ENCODE results near the gene MLLT3.

DNA sequence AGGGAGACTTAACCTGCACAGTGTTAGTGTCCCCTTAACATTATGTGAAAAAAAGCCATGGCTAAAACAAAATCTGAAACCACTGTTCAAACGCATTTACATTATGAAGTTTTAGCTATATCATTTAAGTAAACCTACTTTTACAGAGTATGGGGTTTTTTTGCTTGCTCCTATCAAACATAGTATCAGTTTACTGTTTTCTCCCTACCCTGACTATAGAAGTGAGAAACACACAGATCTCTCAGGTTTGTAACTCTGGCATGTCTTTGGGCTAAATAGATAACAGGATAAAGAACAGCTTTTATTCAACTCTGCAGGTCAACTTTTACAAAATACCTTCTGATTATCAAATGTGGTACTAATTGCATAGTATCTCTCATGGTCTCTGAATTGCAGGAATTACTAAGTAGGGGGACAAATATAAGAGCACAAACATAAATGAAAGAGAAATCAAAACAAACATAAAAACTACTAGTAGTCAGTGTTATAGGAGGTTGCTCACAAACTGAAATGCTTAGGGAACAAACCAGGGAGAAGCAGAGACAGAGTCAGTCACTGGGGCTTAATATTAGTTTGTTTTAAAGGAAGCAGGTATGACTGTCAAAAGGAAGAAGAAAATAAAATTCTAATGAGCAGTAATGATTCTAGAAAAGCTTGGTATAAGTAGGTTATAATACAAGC lies 155.8 kb downstream of the MLLT3 start:
- TF ChIP-seq, protein P1, sequence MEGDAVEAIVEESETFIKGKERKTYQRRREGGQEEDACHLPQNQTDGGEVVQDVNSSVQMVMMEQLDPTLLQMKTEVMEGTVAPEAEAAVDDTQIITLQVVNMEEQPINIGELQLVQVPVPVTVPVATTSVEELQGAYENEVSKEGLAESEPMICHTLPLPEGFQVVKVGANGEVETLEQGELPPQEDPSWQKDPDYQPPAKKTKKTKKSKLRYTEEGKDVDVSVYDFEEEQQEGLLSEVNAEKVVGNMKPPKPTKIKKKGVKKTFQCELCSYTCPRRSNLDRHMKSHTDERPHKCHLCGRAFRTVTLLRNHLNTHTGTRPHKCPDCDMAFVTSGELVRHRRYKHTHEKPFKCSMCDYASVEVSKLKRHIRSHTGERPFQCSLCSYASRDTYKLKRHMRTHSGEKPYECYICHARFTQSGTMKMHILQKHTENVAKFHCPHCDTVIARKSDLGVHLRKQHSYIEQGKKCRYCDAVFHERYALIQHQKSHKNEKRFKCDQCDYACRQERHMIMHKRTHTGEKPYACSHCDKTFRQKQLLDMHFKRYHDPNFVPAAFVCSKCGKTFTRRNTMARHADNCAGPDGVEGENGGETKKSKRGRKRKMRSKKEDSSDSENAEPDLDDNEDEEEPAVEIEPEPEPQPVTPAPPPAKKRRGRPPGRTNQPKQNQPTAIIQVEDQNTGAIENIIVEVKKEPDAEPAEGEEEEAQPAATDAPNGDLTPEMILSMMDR (IDR thresholded peaks at IDR 0.05) = no peak
- TF ChIP-seq POLR2A (IDR thresholded peaks at IDR 0.05) = no peak
- TF ChIP-seq POLR2AphosphoS5 (IDR thresholded peaks at IDR 0.05) = no peak
